Thyroid gland (tissue), 4 donors: ENCODE measurements around the gene SLC37A1. TPM values are rescaled to one million over a fixed set of nuclear protein-coding genes. Genes with fewer than 3 reads are reported as not detected.

Experiments
- DNase-seq, 2 donors: peaks; one replicate each; pipeline ENCODE4 v3.0.0-alpha.2; 2019
- H3K27ac ChIP-seq, 3 donors: fragments of 200-600 bp; sonication (generic); 1 replicate in 2 of 3; 2 replicates in 1 of 3; pipeline ENCODE4 v1.5.1; 2016 to 2019; ENCODE audit warnings: mild to moderate bottlenecking in 1 of 3, moderate library complexity in 1 of 3
- H3K27me3 ChIP-seq: fragments of 200-600 bp; sonication (generic); one replicate; pipeline ENCODE4 v1.5.1; 2019
- H3K36me3 ChIP-seq, 2 donors: fragments of 200-600 bp; sonication (generic); one replicate each; pipeline ENCODE4 v1.5.1; 2016 to 2019
- H3K4me1 ChIP-seq, 2 donors: fragments of 200-600 bp; sonication (generic); one replicate each; pipeline ENCODE4 v1.5.1; 2017 to 2019
- H3K4me3 ChIP-seq, 3 donors: fragments of 200-600 bp; sonication (generic); replicated peaks in 1 of 3; 1 replicate in 2 of 3; 2 replicates in 1 of 3; pipeline ENCODE4 v1.5.1; 2016; ENCODE audit warnings: mild to moderate bottlenecking in 1 of 3
- H3K9me3 ChIP-seq: fragments of 200-600 bp; sonication (generic); one replicate; pipeline ENCODE4 v1.5.1; 2017
- CTCF ChIP-seq, 6 experiments: fragments of 200-600 bp in 3 of 6; fragments of 450-650 bp in 3 of 6; sonication (generic) in 3 of 6; IDR thresholded peaks; one replicate each; pipeline ENCODE4 v1.5.1; 2016 to 2019; ENCODE audit warnings: antibody characterized with exemption in 6 of 6, mild to moderate bottlenecking in 2 of 6, inconsistent platforms in 1 of 6, moderate library complexity in 1 of 6
- POLR2A ChIP-seq, 2 donors: fragments of 450-650 bp; IDR thresholded peaks; one replicate each; pipeline ENCODE4 v1.6.1; 2017; ENCODE audit warnings: antibody characterized with exemption in 2 of 2, mild to moderate bottlenecking in 2 of 2, moderate library complexity in 1 of 2
- WGBS, 2 donors: methylation state at CpG; one replicate each; pipeline ENCODE4 v1.1.5; 2017; 5-methylcytosine and 5-hydroxymethylcytosine counted together
- intact Hi-C: fragments of 100-400 bp; cut with DNase I; formaldehyde crosslinking; loops from one replicate; pipeline ENCODE4 v1.15.1; 2023
- total RNA-seq, 4 donors: library from RNA; depleted of rRNA; stranded (reverse); fragments of >200 nt; gene quantifications; one replicate each; pipeline ENCODE4 v1.2.3, GENCODE V29; 2016

The SLC37A1 gene
- total RNA-seq, result 10 to 100 TPM; 26.1 to 37.9 (median 34.9) TPM

DNA sequence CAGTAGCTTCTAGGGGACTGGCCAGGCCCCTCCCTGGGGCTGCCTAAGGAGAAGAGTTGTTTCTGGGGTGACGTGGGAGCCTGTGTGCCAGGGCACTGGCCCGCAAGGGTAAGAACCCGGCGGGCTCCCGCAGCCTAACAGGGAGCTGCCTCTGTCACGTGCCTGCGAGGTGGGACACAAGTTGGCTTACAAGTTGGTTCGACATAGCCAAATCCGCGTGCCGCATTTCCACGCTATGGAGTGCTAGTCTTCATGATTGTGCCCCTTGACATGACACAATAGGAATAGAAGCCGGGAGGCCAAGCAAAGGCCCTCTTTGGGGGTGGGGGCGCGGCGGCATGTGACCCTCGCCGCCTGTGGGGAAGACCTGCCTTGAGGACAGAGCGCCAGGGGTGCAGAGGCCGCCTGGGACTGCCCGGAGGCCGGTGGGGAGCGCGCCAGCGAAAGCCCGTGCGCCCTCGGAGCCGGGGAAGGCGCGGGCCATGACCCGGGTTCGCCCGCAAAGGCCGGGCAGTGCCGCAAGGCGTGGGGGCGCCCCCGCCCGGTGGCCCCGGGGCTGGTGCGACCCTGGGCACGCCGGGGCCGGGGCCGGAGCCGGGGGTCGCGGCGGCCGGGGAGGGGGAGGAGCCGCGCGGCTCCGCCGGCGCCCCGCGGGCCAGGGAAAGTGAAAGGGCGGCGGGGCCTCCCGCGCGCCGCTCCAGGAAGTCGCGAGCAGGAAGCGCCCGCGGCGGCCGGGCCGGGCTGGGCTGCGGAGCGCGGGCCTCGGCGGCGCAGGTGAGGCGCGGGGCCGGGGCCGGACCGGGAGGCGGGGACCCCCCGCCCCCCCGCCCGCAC is at the start of gene SLC37A1:
SLC37A1 (plus strand) TSS at position 702 of the 834 bp plus-strand sequence. CDS start 4,603 bp downstream, outside the sequence.
- Histone ChIP-seq H3K4me3 (peak within 1 kb of the TSS; percentile 31 to 86 (median 68)), H3K27me3 (no peaks in the 10 kb centered on the region), H3K4me1 (peaks cover 40 to 48% of the 10 kb centered on the region in 2 donors), H3K36me3 (no peaks in the 10 kb centered on the region), H3K9me3 (no peaks in the 10 kb centered on the region), H3K27ac (peak within 1 kb of the TSS; percentile 65 to 97 (median 93))
- TF ChIP-seq POLR2A (IDR thresholded peaks at IDR 0.05) (peak in 1 of 2 donors; percentile 58), CTCF (IDR thresholded peaks at IDR 0.05) (peak in 2 of 6 experiments; percentile 14 to 15)
- WGBS, 2 donors, result 41 to 42% methylated on average over 21 to 23 of the region's 88 CpGs
- DNase-seq, result peak in 1 of 2 donors; percentile 41
- intact Hi-C loops, result no loop called here

GRCh38 chr21:42463861-42464515 is 49.7 kb upstream of the SLC37A1 start:
- DNase-seq, result peak in 1 of 2 donors; percentile 28
- TF ChIP-seq POLR2A (IDR thresholded peaks at IDR 0.05) (no peak), CTCF (IDR thresholded peaks at IDR 0.05) (no peak)
- H3K27me3 ChIP-seq, result no peaks in the 10 kb centered on the region
- no peaks in the 10 kb centered on the region for H3K9me3 ChIP-seq
- WGBS, 2 donors, result 74% methylated on average over 17 of the region's 17 CpGs
- no peaks in the 10 kb centered on the region for H3K36me3 ChIP-seq
- H3K27ac ChIP-seq, result no peak overlapping the region
- H3K4me3 ChIP-seq, result no peak overlapping the region
- intact Hi-C loops, result no loop called here
- peaks cover 4 to 6% of the 10 kb centered on the region in 2 donors for H3K4me1 ChIP-seq

- no peak overlapping the region for H3K27ac ChIP-seq
- no peak overlapping the region for H3K4me3 ChIP-seq
- H3K9me3 ChIP-seq, result no peaks in the 10 kb centered on the region
- intact Hi-C loops, result no loop called here
- peaks cover 4 to 6% of the 10 kb centered on the region in 2 donors for H3K4me1 ChIP-seq
- no peaks in the 10 kb centered on the region for H3K36me3 ChIP-seq
- no peak for DNase-seq
- no peak for TF ChIP-seq CTCF (IDR thresholded peaks at IDR 0.05)
- no peak for TF ChIP-seq POLR2A (IDR thresholded peaks at IDR 0.05)
- H3K27me3 ChIP-seq, result no peaks in the 10 kb centered on the region
- 73 to 82% methylated on average over 8 of the region's 8 CpGs for WGBS, 2 donors
Observed at GRCh38 chr21:42465008-42465802, 48.4 kb upstream of the SLC37A1 start.

- Histone ChIP-seq H3K27me3 (no peaks in the 10 kb centered on the region), H3K36me3 (no peaks in the 10 kb centered on the region), H3K27ac (no peak overlapping the region), H3K4me3 (no peak overlapping the region), H3K9me3 (no peaks in the 10 kb centered on the region), H3K4me1 (peaks cover 4 to 6% of the 10 kb centered on the region in 2 donors)
- intact Hi-C loops, result no loop called here
- 88 to 100% methylated on average over 3 of the region's 3 CpGs for WGBS, 2 donors
- no peak for TF ChIP-seq POLR2A (IDR thresholded peaks at IDR 0.05)
- TF ChIP-seq CTCF (IDR thresholded peaks at IDR 0.05), result no peak
- DNase-seq, result no peak
Observed at GRCh38 chr21:42465803-42466127, 47.9 kb upstream of the SLC37A1 start.
